ENCODE measurements around the gene CHRM3. TPM values are rescaled to one million over a fixed set of nuclear protein-coding genes. Genes with fewer than 3 reads are reported as not detected.

CHRM3 gene
- polyA plus RNA-seq = under 0.01 TPM in 1 of 3 replicates, not detected in the others
- polyA plus RNA-seq (2011; ENCODE audit: low read depth) = not detected
- not detected in 2 replicates for polyA plus RNA-seq (2011; cell fraction: cytosol; rRNA removed)
- polyA plus RNA-seq (2011; cell fraction: nucleus; rRNA removed) = 0.04 TPM in 1 of 2 replicates, not detected in the other
- not detected in 2 replicates for polyA plus RNA-seq (2012; ENCODE audit: low replicate concordance)
- not detected in 3 replicates for polyA minus RNA-seq
- polyA minus RNA-seq (2011; cell fraction: cytosol; rRNA and poly(A)+ RNA removed) = not detected
- polyA minus RNA-seq (2011; cell fraction: nucleus; rRNA and poly(A)+ RNA removed) = 0.16 TPM in 1 of 2 replicates, not detected in the other

DNA sequence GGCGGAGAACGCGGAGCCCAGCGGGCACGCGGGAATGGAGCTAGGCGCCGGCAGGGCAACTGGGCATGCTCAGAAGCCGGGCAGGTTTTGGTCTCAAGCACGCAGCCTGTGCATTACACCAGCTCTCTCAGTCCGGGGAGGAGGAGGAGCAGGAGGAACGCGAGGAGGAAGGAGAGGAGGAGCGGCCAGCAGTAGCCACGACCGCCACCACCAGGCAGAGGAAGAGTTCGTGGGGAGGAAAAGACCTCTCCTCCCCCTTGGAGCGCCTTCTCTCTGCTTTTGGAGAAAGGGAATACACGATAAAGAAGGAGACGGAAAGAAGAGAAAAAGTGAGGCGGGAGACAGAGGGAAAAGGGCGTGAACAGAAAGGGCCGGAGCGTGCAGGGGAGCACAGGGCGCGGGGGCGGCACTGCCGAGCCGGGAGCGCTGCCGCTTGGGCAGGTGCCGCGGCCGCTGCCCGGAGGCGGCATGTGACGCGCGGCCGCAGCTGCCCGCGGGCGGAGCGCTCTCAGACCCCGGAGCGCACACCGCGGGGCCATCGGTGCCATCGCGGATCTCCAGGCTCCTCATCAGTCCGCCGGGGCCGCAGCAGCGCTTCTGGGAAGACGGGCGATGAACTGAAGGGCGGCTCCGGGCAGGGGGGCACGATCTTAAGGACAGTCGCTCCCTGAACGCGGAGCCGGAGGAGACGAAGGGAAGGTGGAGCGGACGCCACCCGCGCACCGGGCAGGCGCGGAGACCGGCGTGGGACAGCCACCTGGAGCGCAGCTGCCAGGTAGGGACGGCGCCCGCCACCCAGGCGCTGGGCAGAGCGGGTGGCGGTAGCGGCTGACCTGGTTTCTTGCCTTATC lies at the start of gene CHRM3:
TSS of gene CHRM3 (plus strand) at position 116 of the 851 bp plus-strand sequence. CDS start 520,884 bp downstream, outside the sequence.
- H3K79me2 ChIP-seq (ENCODE audit: control insufficient read depth, insufficient read depth, low read length) = no peaks in the 10 kb centered on the region
- no peaks in the 10 kb centered on the region for H3K9me1 ChIP-seq (ENCODE audit: control insufficient read depth, extremely low read depth, insufficient read depth, low read length)
- H2AFZ ChIP-seq (ENCODE audit: control insufficient read depth, low read length) = no peak within 1 kb of the TSS
- H3K9me3 ChIP-seq (ENCODE audit: control insufficient read depth, low read depth, low read length) = no peaks in the 10 kb centered on the region
- H4K20me1 ChIP-seq (ENCODE audit: control insufficient read depth, extremely low read depth, insufficient read depth, low read length) = no peaks in the 10 kb centered on the region
- no peak within 1 kb of the TSS for H3K4me3 ChIP-seq (ENCODE audit: control insufficient read depth in 2 of 3, extremely low read depth in 1 of 3, insufficient read depth in 2 of 3, low read depth in 1 of 3, low read length in 3 of 3)
- H3K36me3 ChIP-seq (ENCODE audit: control insufficient read depth in 2 of 2, extremely low read depth in 1 of 2, insufficient read depth in 2 of 2, low read length in 2 of 2) = no peaks in the 10 kb centered on the region
- H3K9ac ChIP-seq (ENCODE audit: control insufficient read depth, extremely low read depth, insufficient read depth, low read length) = no peak within 1 kb of the TSS
- H3K4me1 ChIP-seq (ENCODE audit: control insufficient read depth, extremely low read depth, insufficient read depth, low read length) = no peaks in the 10 kb centered on the region
- dilution Hi-C loops (cut with MboI; ENCODE audit: extremely low pct_ligation_motif_present, low sequenced_read_pairs) = no loop called here
- H3K27ac ChIP-seq (ENCODE audit: control insufficient read depth, insufficient read depth, low read length) = no peak within 1 kb of the TSS
- FAIRE-seq (no peak), DNase-seq (ENCODE audit: low read depth, low spot score) (no peak)
- H3K27me3 ChIP-seq (ENCODE audit: control insufficient read depth, extremely low read depth, insufficient read depth, low read length) = peaks cover 27% of the 10 kb centered on the region
- no peak within 1 kb of the TSS for H3K4me2 ChIP-seq (ENCODE audit: control insufficient read depth, extremely low read depth, insufficient read depth, low read depth, low read length)
- no peak for TF ChIP-seq EZH2 (IDR thresholded peaks at IDR 0.05; ENCODE audit: low read length)
- TF ChIP-seq, protein P1, sequence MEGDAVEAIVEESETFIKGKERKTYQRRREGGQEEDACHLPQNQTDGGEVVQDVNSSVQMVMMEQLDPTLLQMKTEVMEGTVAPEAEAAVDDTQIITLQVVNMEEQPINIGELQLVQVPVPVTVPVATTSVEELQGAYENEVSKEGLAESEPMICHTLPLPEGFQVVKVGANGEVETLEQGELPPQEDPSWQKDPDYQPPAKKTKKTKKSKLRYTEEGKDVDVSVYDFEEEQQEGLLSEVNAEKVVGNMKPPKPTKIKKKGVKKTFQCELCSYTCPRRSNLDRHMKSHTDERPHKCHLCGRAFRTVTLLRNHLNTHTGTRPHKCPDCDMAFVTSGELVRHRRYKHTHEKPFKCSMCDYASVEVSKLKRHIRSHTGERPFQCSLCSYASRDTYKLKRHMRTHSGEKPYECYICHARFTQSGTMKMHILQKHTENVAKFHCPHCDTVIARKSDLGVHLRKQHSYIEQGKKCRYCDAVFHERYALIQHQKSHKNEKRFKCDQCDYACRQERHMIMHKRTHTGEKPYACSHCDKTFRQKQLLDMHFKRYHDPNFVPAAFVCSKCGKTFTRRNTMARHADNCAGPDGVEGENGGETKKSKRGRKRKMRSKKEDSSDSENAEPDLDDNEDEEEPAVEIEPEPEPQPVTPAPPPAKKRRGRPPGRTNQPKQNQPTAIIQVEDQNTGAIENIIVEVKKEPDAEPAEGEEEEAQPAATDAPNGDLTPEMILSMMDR (optimal IDR thresholded peaks at IDR 0.05 in 1 of 3, IDR thresholded peaks at IDR 0.05 in 1 of 3, conservative IDR thresholded peaks at IDR 0.05 in 1 of 3; ENCODE audit: extremely low read depth in 1 of 3, insufficient read depth in 2 of 3, low read length in 3 of 3) = no peak

DNA sequence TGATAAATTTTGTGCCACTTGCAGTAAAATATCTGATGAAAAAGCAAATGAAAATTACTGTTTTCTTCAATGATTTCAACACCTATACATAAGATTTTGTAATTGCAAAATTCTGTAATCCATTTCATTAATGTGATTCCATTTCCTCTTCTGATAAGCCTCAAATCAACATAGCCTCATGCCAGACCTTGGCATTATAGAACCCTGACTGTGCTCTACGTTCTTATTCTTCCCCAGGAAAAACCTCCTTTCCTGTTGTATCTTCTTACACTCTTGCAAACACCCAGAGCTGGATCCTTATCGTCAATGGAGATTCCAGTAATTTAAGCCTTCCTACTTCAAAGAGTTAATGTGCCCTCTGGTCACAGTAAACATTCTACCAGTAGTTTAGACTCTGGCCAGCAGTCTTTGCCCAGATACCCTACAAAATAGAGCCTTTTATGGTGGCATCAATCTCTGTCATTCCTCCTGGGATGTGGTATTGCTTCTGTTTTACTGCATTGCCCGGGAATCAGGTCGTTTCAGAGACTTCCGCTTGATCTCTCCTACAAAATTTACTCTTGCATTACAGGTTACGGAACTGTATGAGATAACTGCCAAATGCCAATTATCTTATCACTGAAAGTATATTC lies 48.5 kb upstream of the CHRM3 start:
- no peak overlapping the region for H3K27ac ChIP-seq (ENCODE audit: control insufficient read depth, insufficient read depth, low read length)
- no peak for FAIRE-seq
- H2AFZ ChIP-seq (ENCODE audit: control insufficient read depth, low read length) = no peak overlapping the region
- H3K9me3 ChIP-seq (ENCODE audit: control insufficient read depth, low read depth, low read length) = no peaks in the 10 kb centered on the region
- no peaks in the 10 kb centered on the region for H3K36me3 ChIP-seq (ENCODE audit: control insufficient read depth in 2 of 2, extremely low read depth in 1 of 2, insufficient read depth in 2 of 2, low read length in 2 of 2)
- H3K79me2 ChIP-seq (ENCODE audit: control insufficient read depth, insufficient read depth, low read length) = no peaks in the 10 kb centered on the region
- no peak overlapping the region for H3K4me3 ChIP-seq (ENCODE audit: control insufficient read depth in 2 of 3, extremely low read depth in 1 of 3, insufficient read depth in 2 of 3, low read depth in 1 of 3, low read length in 3 of 3)
- no peak overlapping the region for H3K4me2 ChIP-seq (ENCODE audit: control insufficient read depth, extremely low read depth, insufficient read depth, low read depth, low read length)
- H3K27me3 ChIP-seq (ENCODE audit: control insufficient read depth, extremely low read depth, insufficient read depth, low read length) = no peaks in the 10 kb centered on the region
- no peak for TF ChIP-seq EZH2 (IDR thresholded peaks at IDR 0.05; ENCODE audit: low read length)
- TF ChIP-seq, protein P1 (optimal IDR thresholded peaks at IDR 0.05 in 1 of 3, IDR thresholded peaks at IDR 0.05 in 1 of 3, conservative IDR thresholded peaks at IDR 0.05 in 1 of 3; ENCODE audit: extremely low read depth in 1 of 3, insufficient read depth in 2 of 3, low read length in 3 of 3) = no peak
- DNase-seq (ENCODE audit: low read depth, low spot score) = no peak
- no peaks in the 10 kb centered on the region for H3K4me1 ChIP-seq (ENCODE audit: control insufficient read depth, extremely low read depth, insufficient read depth, low read length)
- H4K20me1 ChIP-seq (ENCODE audit: control insufficient read depth, extremely low read depth, insufficient read depth, low read length) = no peaks in the 10 kb centered on the region
- no peak overlapping the region for H3K9ac ChIP-seq (ENCODE audit: control insufficient read depth, extremely low read depth, insufficient read depth, low read length)
- H3K9me1 ChIP-seq (ENCODE audit: control insufficient read depth, extremely low read depth, insufficient read depth, low read length) = no peaks in the 10 kb centered on the region
- dilution Hi-C loops (cut with MboI; ENCODE audit: extremely low pct_ligation_motif_present, low sequenced_read_pairs) = no loop called here
